Erythroblast (primary cell): Measurements from ENCODE around the gene TGM6.

Source experiments
- GATA1 ChIP-seq: IDR thresholded peaks from 2 replicates; pipeline ENCODE4 v1.6.1; 2011; ENCODE audit warnings: low read depth, mild to moderate bottlenecking, control low read depth, low read length, moderate library complexity
- POLR2A ChIP-seq: IDR thresholded peaks from 2 replicates; pipeline ENCODE4 v1.6.1; 2011; ENCODE audit warnings: mild to moderate bottlenecking, low read length

DNA sequence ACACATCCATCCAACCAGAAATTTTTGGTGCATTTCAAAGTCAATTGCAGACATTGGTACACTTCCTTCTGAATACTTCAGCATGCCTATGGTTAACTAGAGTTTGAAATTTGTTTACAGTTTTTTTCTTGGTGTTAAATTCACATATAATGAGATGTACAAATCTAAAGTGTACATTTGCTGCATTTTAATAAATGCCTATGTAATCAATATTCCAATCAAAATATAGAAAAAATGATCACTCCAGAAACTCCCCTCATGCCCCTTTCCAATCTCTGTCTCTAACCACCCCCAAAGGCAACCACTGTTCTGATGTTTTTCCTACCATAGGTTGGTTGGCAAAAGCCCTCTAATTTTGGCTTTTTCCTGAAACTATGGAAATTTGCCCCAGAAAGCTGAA, 7.6 kb upstream of the TGM6 start:
- TF ChIP-seq POLR2A (no peak), GATA1 (no peak)
